Endothelial cell of umbilical vein (primary cell): ENCODE measurements around the gene RTN1. TPM values are rescaled to one million over a fixed set of nuclear protein-coding genes. Genes with fewer than 3 reads are reported as not detected.

Source experiments
- BruUV-seq: library from RNA; stranded (reverse); fragments of 400-500 nt; replicated peaks from 2 replicates; lab custom pipeline; 2021; lab: Mats Ljungman, UMichigan
- CTCF ChIA-PET: fragments of 300-600, 350-600 bp; sonication (Branson Sonifier 250); formaldehyde crosslinking; loops from one replicate; lab custom pipeline; 2021; ENCODE audit warnings: antibody characterized with exemption, inconsistent platforms; lab: Charles Lee
- POLR2A ChIA-PET: fragments of 300-600, 350-600 bp; sonication (Branson Sonifier 250); formaldehyde crosslinking; loops from one replicate; lab custom pipeline; 2021; ENCODE audit warnings: antibody characterized with exemption, inconsistent platforms; lab: Charles Lee
- DNase-seq: peaks from one replicate; pipeline ENCODE4 v3.0.0-alpha.2; 2011; ENCODE audit warnings: low read depth, low spot score
- FAIRE-seq: peaks from 2 replicates; lab custom pipeline; 2011; peaks lifted over from hg19 to GRCh38; lab: Jason Lieb, UNC
- H2AFZ ChIP-seq: 2 replicates; pipeline ENCODE4 v1.6.0; 2012; ENCODE audit warnings: low read depth, low read length, control low read depth, inconsistent platforms
- H3K27ac ChIP-seq: 2 replicates; pipeline ENCODE4 v1.5.1; 2011; ENCODE audit warnings: low read depth, mild to moderate bottlenecking, control low read depth, low read length, moderate library complexity; ENCODE audit not compliant: insufficient read depth
- H3K27me3 ChIP-seq, 2 experiments: 2 replicates each; pipeline versions ENCODE4 v1.6.0 to v1.6.1; 2011; ENCODE audit warnings: low read length in 2 of 2, mixed read lengths in 1 of 2; ENCODE audit not compliant: control insufficient read depth in 2 of 2, insufficient read depth in 2 of 2
- H3K36me3 ChIP-seq, 2 experiments: 2 replicates in 1 of 2; 3 replicates in 1 of 2; pipeline ENCODE4 v1.5.1; 2011; ENCODE audit warnings: low read length in 2 of 2, mild to moderate bottlenecking in 1 of 2, moderate library complexity in 1 of 2; ENCODE audit not compliant: control insufficient read depth in 2 of 2, insufficient read depth in 2 of 2; ENCODE audit errors: extremely low read depth in 1 of 2
- H3K4me1 ChIP-seq: 3 replicates; pipeline ENCODE4 v1.5.1; 2011; ENCODE audit warnings: mild to moderate bottlenecking, low read length; ENCODE audit not compliant: control insufficient read depth, insufficient read depth; ENCODE audit errors: extremely low read depth
- H3K4me2 ChIP-seq: 2 replicates; pipeline ENCODE4 v1.6.1; 2011; ENCODE audit warnings: low read length, control low read depth, mixed read lengths; ENCODE audit not compliant: insufficient read depth
- H3K4me3 ChIP-seq, 3 experiments: fragments of 200-600 bp in 1 of 3; sonication (generic), shearing (Covaris generic) in 1 of 3; replicated peaks in 1 of 3; 2 replicates each; pipeline ENCODE4 v1.5.1; 2011 to 2016; ENCODE audit warnings: control low read depth in 3 of 3, low read length in 3 of 3, mild to moderate bottlenecking in 2 of 3, inconsistent platforms in 1 of 3, low read depth in 1 of 3, moderate library complexity in 1 of 3; ENCODE audit not compliant: insufficient read depth in 1 of 3
- H3K79me2 ChIP-seq: 2 replicates; pipeline ENCODE4 v1.6.0; 2012; ENCODE audit warnings: low read length, inconsistent platforms; ENCODE audit not compliant: control insufficient read depth, insufficient read depth
- H3K9ac ChIP-seq: replicated peaks from 2 replicates; pipeline ENCODE3; 2011; ENCODE audit warnings: low read length, control low read depth; ENCODE audit not compliant: insufficient read depth; ENCODE audit errors: extremely low read depth
- H3K9me1 ChIP-seq: replicated peaks from 3 replicates; pipeline ENCODE4 v1.6.0; 2011; ENCODE audit warnings: mild to moderate bottlenecking, low read length; ENCODE audit not compliant: control insufficient read depth, insufficient read depth; ENCODE audit errors: extremely low read depth
- H3K9me3 ChIP-seq: replicated peaks from 2 replicates; pipeline ENCODE4 v1.5.1; 2012; ENCODE audit warnings: low read length, inconsistent platforms; ENCODE audit not compliant: control insufficient read depth, insufficient read depth
- H4K20me1 ChIP-seq: replicated peaks from 2 replicates; pipeline ENCODE3; 2011; ENCODE audit warnings: mild to moderate bottlenecking, low read length; ENCODE audit not compliant: control insufficient read depth, insufficient read depth; ENCODE audit errors: extremely low read depth
- EZH2 ChIP-seq: IDR thresholded peaks from 2 replicates; pipeline ENCODE4 v1.6.1; 2012; ENCODE audit warnings: borderline replicate concordance, low read depth, mild to moderate bottlenecking, moderate library complexity, low read length, inconsistent platforms; ENCODE audit not compliant: severe bottlenecking
- FOS ChIP-seq: IDR thresholded peaks from 2 replicates; pipeline ENCODE4 v1.6.1; 2011; ENCODE audit warnings: mild to moderate bottlenecking, low read length, moderate library complexity, borderline replicate concordance; ENCODE audit not compliant: insufficient read depth
- GATA2 ChIP-seq: IDR thresholded peaks from 2 replicates; pipeline ENCODE4 v1.7.0; 2011; ENCODE audit warnings: low read depth, mild to moderate bottlenecking, moderate library complexity, mixed read lengths, low read length; ENCODE audit not compliant: insufficient read length, insufficient read depth
- JUN ChIP-seq: IDR thresholded peaks from 2 replicates; pipeline ENCODE4 v1.6.1; 2011; ENCODE audit warnings: borderline replicate concordance, low read depth; ENCODE audit not compliant: insufficient read length, insufficient read depth
- MYC ChIP-seq: IDR thresholded peaks from one replicate; pipeline ENCODE4 v1.6.1; 2011; ENCODE audit warnings: mild to moderate bottlenecking, low read depth, low read length
- POLR2A ChIP-seq: IDR thresholded peaks from 2 replicates; pipeline ENCODE4 v1.6.1; 2012; ENCODE audit warnings: low read depth, mild to moderate bottlenecking, control low read depth, low read length
- POLR2AphosphoS5 ChIP-seq: IDR thresholded peaks from 2 replicates; pipeline ENCODE4 v1.6.1; 2012; ENCODE audit warnings: low read depth, mild to moderate bottlenecking, control low read depth, low read length, moderate library complexity; ENCODE audit not compliant: insufficient read depth
- dilution Hi-C: fragments of 300-500 bp; cut with MboI; formaldehyde crosslinking; loops from one replicate; pipeline ENCODE4 v1.15.0; 2019; ENCODE audit warnings: low sequenced_read_pairs; ENCODE audit not compliant: extremely low pct_ligation_motif_present
- intact Hi-C: fragments of 100-400 bp; cut with micrococcal nuclease; formaldehyde crosslinking; loops from one replicate; pipeline ENCODE4 v1.10.0; 2022
- polyA plus RNA-seq, 4 experiments: library from polyadenylated mRNA; depleted of rRNA in 3 of 4; stranded (reverse) in 3 of 4; unstranded in 1 of 4; fragments of >200 nt; gene quantifications; 2 replicates each; pipeline versions ENCODE4 v1.2.1 to v1.2.3, GENCODE V29; 2011 to 2012; ENCODE audit warnings: missing spikeins in 1 of 4
- total RNA-seq: library from RNA; stranded (reverse); gene quantifications from 2 replicates; pipeline ENCODE4 v1.2.3, GENCODE V29; 2021
- TF ChIP-seq, protein P1 (sequence below): IDR thresholded peaks from 2 replicates; pipeline ENCODE4 v1.6.1; 2011; ENCODE audit not compliant: insufficient read depth, insufficient read length
- TF ChIP-seq, protein P2 (sequence below), 2 donors: IDR thresholded peaks; 1 replicate in 1 of 2; 2 replicates in 1 of 2; pipeline ENCODE4 v1.5.1; 2011; ENCODE audit warnings: low read length in 2 of 2, mild to moderate bottlenecking in 2 of 2, moderate library complexity in 2 of 2, control low read depth in 1 of 2, inconsistent platforms in 1 of 2, low read depth in 1 of 2; ENCODE audit not compliant: insufficient read depth in 1 of 2; ENCODE audit errors: extremely low read depth in 1 of 2

Gene RTN1
- total and polyA plus RNA-seq, 2 donors (not counting 3 experiments of a cell fraction or from before 2014, with no cell fraction given) = 0.10 to 0.29 TPM

DNA sequence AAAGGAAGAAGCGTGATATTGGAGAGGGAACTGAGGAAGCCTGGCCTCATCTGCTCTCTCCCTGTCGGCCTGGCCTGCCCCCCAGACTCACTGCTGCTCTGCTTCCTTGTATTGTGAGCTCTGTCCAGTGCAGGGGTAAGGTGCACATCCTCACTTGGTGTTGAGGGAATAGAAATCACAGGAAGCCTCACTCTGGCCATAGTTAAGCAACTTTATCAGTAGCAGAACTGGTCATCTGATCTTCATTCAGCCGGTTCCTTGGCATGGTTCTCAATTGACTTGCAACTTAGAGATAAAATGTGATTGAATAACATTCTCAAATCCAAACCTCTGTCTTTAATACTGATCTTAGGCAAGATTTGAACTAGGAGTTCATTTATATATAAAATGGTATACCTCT is 282.5 kb downstream of the RTN1 start:
- no TSS peak for BruUV-seq
- DNase-seq (no peak), FAIRE-seq (no peak)
- Histone ChIP-seq H3K79me2 (no peaks in the 10 kb centered on the region), H3K4me1 (peaks cover 3% of the 10 kb centered on the region), H2AFZ (no peak overlapping the region), H3K9me3 (no peaks in the 10 kb centered on the region), H3K9me1 (no peaks in the 10 kb centered on the region), H3K4me3 (no peak overlapping the region), H3K4me2 (no peak overlapping the region), H3K27ac (no peak overlapping the region), H3K9ac (no peak overlapping the region), H4K20me1 (no peaks in the 10 kb centered on the region), H3K27me3 (peaks cover 4 to 14% of the 10 kb centered on the region in 2 experiments), H3K36me3 (no peaks in the 10 kb centered on the region)
- POLR2A ChIA-PET = no interaction called here
- intact Hi-C loops = no loop called here
- CTCF ChIA-PET = no interaction called here
- dilution Hi-C loops = no loop called here
- TF ChIP-seq, protein P1, sequence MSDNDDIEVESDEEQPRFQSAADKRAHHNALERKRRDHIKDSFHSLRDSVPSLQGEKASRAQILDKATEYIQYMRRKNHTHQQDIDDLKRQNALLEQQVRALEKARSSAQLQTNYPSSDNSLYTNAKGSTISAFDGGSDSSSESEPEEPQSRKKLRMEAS = no peak
- no peak for TF ChIP-seq FOS
- no peak for TF ChIP-seq MYC
- TF ChIP-seq POLR2A = no peak
- TF ChIP-seq, protein P2, sequence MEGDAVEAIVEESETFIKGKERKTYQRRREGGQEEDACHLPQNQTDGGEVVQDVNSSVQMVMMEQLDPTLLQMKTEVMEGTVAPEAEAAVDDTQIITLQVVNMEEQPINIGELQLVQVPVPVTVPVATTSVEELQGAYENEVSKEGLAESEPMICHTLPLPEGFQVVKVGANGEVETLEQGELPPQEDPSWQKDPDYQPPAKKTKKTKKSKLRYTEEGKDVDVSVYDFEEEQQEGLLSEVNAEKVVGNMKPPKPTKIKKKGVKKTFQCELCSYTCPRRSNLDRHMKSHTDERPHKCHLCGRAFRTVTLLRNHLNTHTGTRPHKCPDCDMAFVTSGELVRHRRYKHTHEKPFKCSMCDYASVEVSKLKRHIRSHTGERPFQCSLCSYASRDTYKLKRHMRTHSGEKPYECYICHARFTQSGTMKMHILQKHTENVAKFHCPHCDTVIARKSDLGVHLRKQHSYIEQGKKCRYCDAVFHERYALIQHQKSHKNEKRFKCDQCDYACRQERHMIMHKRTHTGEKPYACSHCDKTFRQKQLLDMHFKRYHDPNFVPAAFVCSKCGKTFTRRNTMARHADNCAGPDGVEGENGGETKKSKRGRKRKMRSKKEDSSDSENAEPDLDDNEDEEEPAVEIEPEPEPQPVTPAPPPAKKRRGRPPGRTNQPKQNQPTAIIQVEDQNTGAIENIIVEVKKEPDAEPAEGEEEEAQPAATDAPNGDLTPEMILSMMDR (IDR thresholded peaks at IDR 0.05; ENCODE audit: extremely low read depth in 1 of 2, insufficient read depth in 1 of 2, low read depth in 1 of 2, low read length in 2 of 2) = no peak
- no peak for TF ChIP-seq JUN
- no peak for TF ChIP-seq POLR2AphosphoS5
- TF ChIP-seq GATA2 = no peak
- TF ChIP-seq EZH2 = no peak
